HCT116 (cell line): ENCODE data around the gene PIGP.
"Not testable (repeated sequence)": the region's sequence is repeated elsewhere in the genome, so short reads cannot be mapped to it uniquely, and the experiment has no call there.

ENCODE experiments used
- CTCF ChIP-seq, 3 experiments: fragments of 200-600 bp in 1 of 3; sonication (generic) in 1 of 3; IDR thresholded peaks in 2 of 3; conservative IDR thresholded peaks in 1 of 3; 2 replicates each; pipeline ENCODE4 v1.5.1; 2012 to 2017; ENCODE audit warnings: low read depth in 2 of 3, low read length in 2 of 3, antibody characterized with exemption in 1 of 3, borderline replicate concordance in 1 of 3, control low read depth in 1 of 3, mild to moderate bottlenecking in 1 of 3, mixed read lengths in 1 of 3, mixed run types in 1 of 3, moderate library complexity in 1 of 3; ENCODE audit not compliant: insufficient read depth in 1 of 3
- ELF1 ChIP-seq: IDR thresholded peaks from 2 replicates; pipeline ENCODE4 v1.6.1; 2012; ENCODE audit warnings: low read depth, borderline replicate concordance
- EZH2 ChIP-seq: fragments of 200-600 bp; sonication (generic); IDR thresholded peaks from 2 replicates; pipeline ENCODE4 v1.6.1; 2017; ENCODE audit warnings: antibody characterized with exemption, mixed run types
- JUND ChIP-seq: IDR thresholded peaks from 2 replicates; pipeline ENCODE4 v1.6.1; 2012
- POLR2A ChIP-seq: IDR thresholded peaks from 2 replicates; pipeline ENCODE4 v1.7.0; 2011; ENCODE audit warnings: borderline replicate concordance; ENCODE audit not compliant: insufficient read depth, insufficient read length; ENCODE audit errors: extremely low read depth
- POLR2AphosphoS5 ChIP-seq: IDR thresholded peaks from 2 replicates; pipeline ENCODE4 v1.6.1; 2011; ENCODE audit warnings: mild to moderate bottlenecking, low read depth, low read length, moderate library complexity
- SRF ChIP-seq: IDR thresholded peaks from 2 replicates; pipeline ENCODE4 v1.6.1; 2012; ENCODE audit warnings: low read depth

GRCh38 chr21:37102746-37103145 lies 29.9 kb upstream of the PIGP start:
- not testable (repeated sequence) for TF ChIP-seq POLR2A; POLR2AphosphoS5; SRF; CTCF (IDR thresholded peaks at IDR 0.05 in 2 of 3, conservative IDR thresholded peaks at IDR 0.05 in 1 of 3; ENCODE audit: borderline replicate concordance in 1 of 3, insufficient read depth in 1 of 3, low read depth in 2 of 3, low read length in 2 of 3); ELF1; JUND; EZH2
